Smooth muscle cell of the brain vasculature (primary cell): Measurements from ENCODE around the gene KRT73.

Experiments used
- DNase-seq: peaks from one replicate; pipeline ENCODE4 v3.0.0-alpha.2; 2012; ENCODE audit warnings: low read depth, low spot score

The KRT73 gene

DNA sequence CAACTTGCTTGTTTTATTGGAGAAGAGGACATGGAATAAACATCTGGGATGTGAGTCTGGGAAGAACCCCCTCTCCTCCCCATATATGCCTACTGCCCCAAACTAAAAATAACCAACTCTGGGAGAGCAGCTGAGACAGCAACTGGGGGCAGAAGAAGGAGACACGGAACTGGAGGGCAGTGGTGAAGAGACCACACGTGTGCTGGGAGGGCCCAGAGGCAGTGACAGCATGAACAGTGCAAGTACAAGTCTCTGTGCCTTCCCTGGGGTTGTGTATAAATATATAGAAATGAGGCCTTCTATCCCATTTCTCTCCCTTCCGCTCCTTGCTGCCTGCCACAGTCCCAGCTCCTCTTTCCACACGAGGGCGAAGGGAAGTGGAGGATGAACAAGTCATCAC, 4.0 kb upstream of the KRT73 start:
- no peak for DNase-seq

- no peak for DNase-seq
These were observed 507 bp upstream of the KRT73 start for GRCh38 chr12:52618866-52619265.

GRCh38 chr12:52617403-52617785, 965 bp downstream of the KRT73 start:
- no peak for DNase-seq

DNA sequence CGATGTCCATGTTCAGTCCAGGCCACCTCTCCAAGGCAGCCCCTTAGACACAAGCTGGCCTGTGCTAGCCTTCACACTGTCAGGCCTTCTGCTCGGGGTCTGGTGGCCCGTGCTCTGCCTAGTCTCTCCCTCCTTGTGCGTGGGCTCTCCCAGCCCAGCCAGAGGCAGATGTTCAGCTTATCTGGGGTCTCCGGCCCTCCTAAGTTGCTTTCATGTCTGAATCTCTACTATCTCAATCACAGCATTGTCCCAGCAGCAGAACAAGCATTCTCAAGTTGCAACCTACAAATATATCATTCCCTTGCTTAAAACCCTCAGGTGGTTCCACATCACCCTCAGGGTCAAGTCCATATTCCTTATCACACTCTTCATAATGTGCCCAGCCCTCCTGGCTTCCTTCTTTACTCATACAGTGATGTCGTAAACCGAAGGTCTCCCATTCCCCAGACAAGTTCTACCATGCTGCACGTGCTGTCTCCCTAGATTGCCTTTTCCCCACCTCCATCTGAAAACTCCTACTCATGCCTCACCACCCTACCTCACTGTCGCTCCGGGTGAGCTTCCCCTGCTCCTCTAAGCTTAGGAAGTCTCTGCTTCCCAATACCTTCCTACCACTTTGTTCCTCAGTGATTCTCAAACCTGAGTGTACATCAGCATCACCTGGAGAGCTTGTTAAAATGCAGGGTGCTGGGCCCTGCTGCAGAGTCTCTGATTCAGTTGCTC, 1.5 kb downstream of the KRT73 start:
- no peak for DNase-seq

DNA sequence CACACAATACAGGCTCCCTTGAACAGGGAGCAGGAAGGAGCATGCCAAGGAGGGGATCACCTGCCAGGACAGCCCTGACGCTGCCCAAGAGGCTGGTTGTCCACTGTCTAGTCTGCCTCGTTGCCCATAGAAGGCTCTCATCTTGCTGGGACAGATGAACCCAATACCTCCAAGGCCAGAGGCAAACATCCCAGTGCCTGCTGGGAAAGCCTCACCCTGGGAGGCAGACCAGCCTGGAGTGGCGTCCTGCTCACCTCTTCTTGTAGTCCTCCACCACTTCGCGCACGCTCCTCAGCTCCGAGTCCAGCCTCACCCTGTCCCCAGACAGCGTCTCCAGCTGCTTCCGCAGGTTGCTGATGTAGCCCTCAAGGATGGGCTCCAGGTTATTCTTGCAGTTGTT, 2.4 kb downstream of the KRT73 start:
- no peak for DNase-seq

DNA sequence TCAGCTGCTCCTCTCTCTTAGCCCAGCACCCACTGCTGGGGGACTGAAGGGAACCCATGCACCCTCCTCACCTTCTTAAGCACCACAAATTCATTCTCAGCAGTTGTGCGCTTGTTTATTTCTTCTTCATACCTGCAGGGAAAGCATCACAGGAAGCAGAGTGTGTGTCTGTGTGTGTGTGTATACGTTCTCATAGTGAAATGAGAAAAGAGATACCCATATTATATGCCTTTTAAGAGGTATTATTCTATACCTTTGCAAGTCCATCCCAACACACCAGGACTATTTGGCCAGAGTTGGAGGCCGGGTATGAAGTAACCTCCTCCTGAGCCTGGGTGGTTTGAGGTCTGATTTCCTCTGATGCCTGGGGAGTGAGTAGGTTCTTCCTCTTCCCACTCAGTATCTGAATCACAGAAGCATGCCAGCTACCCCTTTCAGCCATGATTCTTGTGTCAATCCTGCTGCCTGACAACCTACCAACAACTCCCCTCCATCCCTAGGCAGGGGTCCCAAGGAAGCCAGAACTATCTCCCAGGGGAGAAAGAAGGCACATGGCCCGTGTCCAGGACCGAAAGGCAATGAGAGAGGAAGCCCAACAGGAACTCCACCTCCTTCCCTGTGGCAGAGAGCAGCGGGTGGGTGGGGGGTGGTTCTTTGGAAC, 3.0 kb downstream of the KRT73 start:
- no peak for DNase-seq

GRCh38 chr12:52614381-52615207, 3.8 kb downstream of the KRT73 start:
- no peak for DNase-seq

DNA sequence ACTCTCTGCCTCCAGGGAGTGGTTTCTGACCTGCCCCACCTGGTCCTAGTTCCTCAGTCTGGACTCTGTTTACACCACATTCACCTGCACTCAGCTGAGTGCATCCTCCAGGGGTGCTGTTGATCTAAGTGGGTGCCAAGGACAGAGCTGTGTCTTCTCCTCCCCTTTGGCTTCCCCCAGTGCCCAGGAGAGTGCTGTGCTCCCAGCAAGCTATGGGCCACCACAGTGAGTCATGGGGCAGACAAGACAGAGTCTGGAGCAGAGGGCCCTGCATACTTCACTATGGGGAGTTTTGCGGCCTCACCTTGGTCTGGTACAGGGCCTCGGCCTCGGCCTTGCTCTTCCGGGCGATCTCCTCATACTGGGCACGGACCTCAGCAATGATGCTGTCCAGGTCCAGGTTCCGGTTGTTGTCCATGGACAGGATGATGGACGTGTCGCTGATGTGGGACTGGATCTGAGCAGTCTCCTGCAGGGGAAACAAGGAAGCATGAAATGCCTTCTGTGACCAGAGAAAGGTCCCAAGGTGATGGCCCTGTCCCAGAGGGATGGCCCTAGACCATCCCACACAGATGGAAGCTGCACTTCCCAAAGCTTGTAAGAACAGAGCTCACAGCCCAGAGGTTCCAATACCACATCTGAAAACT, 4.9 kb downstream of the KRT73 start:
- DNase-seq: no peak

GRCh38 chr12:52612431-52613383, 5.7 kb downstream of the KRT73 start:
- DNase-seq: no peak

DNA sequence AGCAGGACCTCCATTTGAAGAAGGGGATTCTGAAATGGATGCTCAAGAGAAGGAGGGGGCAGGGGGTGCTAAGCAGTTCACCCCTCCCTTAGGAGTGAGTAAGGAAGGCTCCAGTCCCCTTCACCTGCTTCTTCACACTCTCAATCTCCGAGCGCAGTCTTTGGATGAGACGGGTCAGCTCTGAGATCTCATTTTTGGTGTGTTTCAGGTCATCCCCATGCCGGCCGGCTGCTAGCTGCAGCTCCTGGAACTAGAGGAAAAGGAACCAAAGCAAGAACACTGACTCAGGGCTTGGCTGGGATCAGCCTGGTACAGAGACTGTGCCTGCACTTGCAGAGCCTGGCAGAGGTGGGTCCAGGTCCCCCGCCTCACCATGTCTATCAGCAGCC, 7.3 kb downstream of the KRT73 start:
- no peak for DNase-seq

DNA sequence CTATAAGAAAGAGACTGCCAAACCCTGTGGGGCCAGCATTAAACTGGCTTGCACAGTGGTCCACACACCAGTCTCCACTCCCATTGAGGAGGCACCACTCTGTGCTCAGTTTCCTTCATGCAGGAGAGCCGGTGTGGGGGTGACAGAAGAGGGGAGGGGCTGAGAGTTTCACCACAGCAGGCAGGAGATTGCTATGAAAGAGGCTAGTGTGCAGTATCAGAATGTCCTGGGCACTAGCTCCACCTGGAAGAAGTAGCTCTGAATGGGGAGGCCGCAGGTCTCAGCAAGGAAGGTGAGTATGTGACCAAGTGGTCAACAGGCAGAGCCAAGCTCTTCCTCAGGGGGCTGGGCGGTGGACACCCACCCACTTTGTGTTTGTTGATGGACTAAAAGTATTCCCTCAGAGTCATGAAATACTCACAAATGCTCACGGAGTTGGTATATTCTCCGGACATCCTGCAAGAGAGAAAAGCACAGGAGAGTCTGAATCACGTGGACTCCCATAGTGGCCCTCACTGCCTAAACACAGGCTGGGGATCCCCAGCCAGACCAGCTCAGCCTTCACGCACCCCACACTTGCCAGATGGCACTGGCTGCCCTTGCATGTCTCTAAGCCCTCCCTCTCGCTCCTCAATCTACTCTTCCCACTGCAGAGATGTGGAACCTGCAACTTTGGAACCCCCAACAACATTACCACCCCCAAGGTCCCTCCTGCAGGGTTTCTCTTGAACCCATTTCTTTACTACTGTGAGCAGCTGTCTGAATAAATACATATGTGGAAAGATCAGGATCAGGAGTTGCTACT, 9.3 kb downstream of the KRT73 start:
- no peak for DNase-seq

DNA sequence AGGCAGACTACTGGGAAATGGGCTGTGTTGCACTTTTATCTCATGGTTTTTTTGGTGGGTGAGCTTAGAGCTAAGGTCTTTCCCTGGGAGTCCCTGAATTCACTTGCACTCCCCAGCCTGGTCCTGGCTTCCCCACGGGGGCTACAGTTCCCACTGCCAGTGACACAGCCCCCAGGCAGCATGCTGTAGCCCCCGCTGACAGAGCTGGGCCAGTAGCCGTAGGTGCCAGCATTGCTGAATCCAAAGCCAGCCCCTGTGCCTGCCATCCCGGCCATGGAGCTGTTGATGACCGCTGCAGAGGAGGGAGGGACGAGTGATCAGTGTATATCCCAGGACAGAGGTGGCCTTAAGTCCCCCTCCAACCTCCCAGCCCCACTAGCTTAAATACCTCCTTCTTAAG, 10.2 kb downstream of the KRT73 start:
- DNase-seq: no peak

- DNase-seq: no peak
These were observed 11.0 kb downstream of the KRT73 start for GRCh38 chr12:52607314-52607713.

GRCh38 chr12:52606581-52607218, 11.7 kb downstream of the KRT73 start:
- DNase-seq: no peak

DNA sequence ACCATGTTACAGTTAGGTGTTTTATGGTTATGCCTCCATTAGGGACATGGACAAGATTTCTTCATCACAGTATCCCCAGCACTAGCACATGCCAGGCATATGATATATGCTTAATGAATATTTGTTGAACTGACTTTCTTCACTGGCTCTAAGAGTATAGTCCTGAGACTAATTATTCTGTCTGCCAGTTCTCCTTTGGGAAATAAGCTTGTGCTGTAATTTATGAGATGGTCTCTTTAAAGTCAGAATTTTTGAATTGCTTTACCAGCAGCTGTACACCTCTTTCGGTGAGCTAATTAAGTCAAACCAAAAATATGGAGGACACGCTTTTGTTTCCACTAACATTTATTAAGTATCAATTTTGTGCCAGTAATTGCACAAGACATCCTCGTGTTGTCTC, 12.3 kb downstream of the KRT73 start:
- DNase-seq: no peak

- DNase-seq: no peak
These were observed 12.8 kb downstream of the KRT73 start for GRCh38 chr12:52605542-52605941.

DNA sequence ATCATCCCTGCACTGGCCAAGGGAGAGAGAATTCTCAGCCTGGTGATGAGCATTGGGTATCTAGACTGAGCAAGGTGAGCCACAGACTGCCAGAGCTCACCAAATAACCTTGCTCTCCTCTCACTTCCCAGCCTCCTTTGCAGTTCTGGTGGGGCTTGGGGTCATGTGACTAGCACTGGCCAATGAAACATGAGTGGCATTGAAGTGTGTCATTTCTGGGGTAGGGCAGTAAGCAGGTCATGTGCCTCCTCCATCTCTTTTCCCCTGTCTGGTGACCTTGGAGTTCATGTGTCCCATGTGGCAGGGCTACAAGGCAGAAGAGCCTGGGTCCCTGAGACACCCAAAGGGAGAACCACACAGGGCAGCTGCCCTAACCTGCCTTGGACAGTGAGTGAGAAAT, 13.5 kb downstream of the KRT73 start:
- no peak for DNase-seq

- DNase-seq: no peak
These were observed 15.0 kb downstream of the KRT73 start for GRCh38 chr12:52603314-52603713.

GRCh38 chr12:52602552-52602951, 15.8 kb downstream of the KRT73 start:
- no peak for DNase-seq

DNA sequence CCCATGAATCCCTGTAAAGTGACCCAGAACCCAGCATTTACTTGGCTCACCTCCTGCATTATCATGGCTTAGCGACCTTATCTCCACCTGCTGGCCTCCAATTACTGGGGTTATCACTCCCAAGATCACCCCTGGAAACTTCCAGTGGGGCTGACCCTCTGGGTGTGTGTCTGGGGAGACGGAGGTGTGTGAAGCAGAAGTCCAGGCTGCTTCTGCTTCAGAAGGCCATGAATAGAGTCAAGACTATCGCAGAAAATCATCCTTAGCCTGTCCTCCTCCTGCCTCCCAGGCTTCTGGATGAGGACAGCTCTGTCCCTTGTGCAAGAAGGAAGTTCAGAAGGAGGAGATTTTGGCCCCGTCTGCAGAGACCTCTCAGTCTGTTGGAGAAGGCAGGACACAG, 16.7 kb downstream of the KRT73 start:
- no peak for DNase-seq
